ENCODE measurements around the gene GPR89A.
A peak's percentile ranks its signal among the peaks of the same experiment; 100 is the strongest.
"Not testable (repeated sequence)": the region's sequence is repeated elsewhere in the genome, so short reads cannot be mapped to it uniquely, and the experiment has no call there.

GPR89A gene

GRCh38 chr1:145686078-145686477 lies 78.3 kb downstream of the GPR89A start:
- DNase-seq (ENCODE audit: low spot score): not testable (repeated sequence)

GRCh38 chr1:145688328-145688727 lies 80.5 kb downstream of the GPR89A start:
- DNase-seq (ENCODE audit: low spot score): no peak

GRCh38 chr1:145688924-145689323 lies 81.1 kb downstream of the GPR89A start:
- DNase-seq (ENCODE audit: low spot score): no peak

- no peak for DNase-seq (ENCODE audit: low spot score)
These were observed 82.1 kb downstream of the GPR89A start for GRCh38 chr1:145689922-145690321.

GRCh38 chr1:145690587-145691558 lies 83.1 kb downstream of the GPR89A start:
- DNase-seq (ENCODE audit: low spot score): peak; percentile 69

- no peak for DNase-seq (ENCODE audit: low spot score)
These were observed 85.1 kb downstream of the GPR89A start for GRCh38 chr1:145692785-145693443.

- DNase-seq (ENCODE audit: low spot score): no peak
These were observed 88.2 kb downstream of the GPR89A start for GRCh38 chr1:145695821-145696629.

- DNase-seq (ENCODE audit: low spot score): no peak
These were observed 88.8 kb downstream of the GPR89A start for GRCh38 chr1:145696630-145696960.

- DNase-seq (ENCODE audit: low spot score): no peak
These were observed 93.6 kb downstream of the GPR89A start for GRCh38 chr1:145701306-145701862.

- no peak for DNase-seq (ENCODE audit: low spot score)
These were observed 94.3 kb downstream of the GPR89A start for GRCh38 chr1:145702052-145702451.

GRCh38 chr1:145702826-145703225 lies 95.0 kb downstream of the GPR89A start:
- no peak for DNase-seq (ENCODE audit: low spot score)

- DNase-seq (ENCODE audit: low spot score): no peak
These were observed 97.8 kb downstream of the GPR89A start for GRCh38 chr1:145705622-145706021.

- no peak for DNase-seq (ENCODE audit: low spot score)
These were observed 98.4 kb downstream of the GPR89A start for GRCh38 chr1:145706086-145706664.

- no peak for DNase-seq (ENCODE audit: low spot score)
These were observed 99.5 kb downstream of the GPR89A start, which contains the start of gene PDZK1 for GRCh38 chr1:145707183-145707867. Gene PDZK1 (minus strand): TSS chr1:145707368. CDS start chr1:145688021, 19,347 bp downstream.

GRCh38 chr1:145708063-145708462 lies 100.3 kb downstream of the GPR89A start:
- DNase-seq (ENCODE audit: low spot score): no peak

- no peak for DNase-seq (ENCODE audit: low spot score)
These were observed 102.7 kb downstream of the GPR89A start for GRCh38 chr1:145710291-145711027.

- no peak for DNase-seq (ENCODE audit: low spot score)
These were observed 103.4 kb downstream of the GPR89A start for GRCh38 chr1:145711213-145711651.

GRCh38 chr1:145714524-145715111 lies 106.8 kb downstream of the GPR89A start:
- no peak for DNase-seq (ENCODE audit: low spot score)

GRCh38 chr1:145716641-145717345 lies 109.0 kb downstream of the GPR89A start:
- DNase-seq (ENCODE audit: low spot score): no peak
